ENCODE measurements around the gene PLRG1.

Gene PLRG1

GRCh38 chr4:154590329-154591006, 40.3 kb upstream of the PLRG1 start, which contains the start of gene FGA:
Gene FGA (minus strand): TSS chr4:154590742. CDS start chr4:154590687, 55 bp downstream.
- no peak for DNase-seq (ENCODE audit: extremely low read depth, low read depth)
- no peak for TF ChIP-seq CTCF (IDR thresholded peaks at IDR 0.05; ENCODE audit: low read depth, low read length, missing control alignments)
- no peak within 1 kb of the TSS for H3K4me3 ChIP-seq (replicated peaks; ENCODE audit: low read depth, low read length)

- DNase-seq (ENCODE audit: extremely low read depth, low read depth) = no peak
- TF ChIP-seq CTCF (IDR thresholded peaks at IDR 0.05; ENCODE audit: low read depth, low read length, missing control alignments) = no peak
- H3K4me3 ChIP-seq (replicated peaks; ENCODE audit: low read depth, low read length) = no peak overlapping the region
These were observed 39.3 kb upstream of the PLRG1 start for GRCh38 chr4:154589296-154590197.

GRCh38 chr4:154588198-154588597, 38.0 kb upstream of the PLRG1 start:
- no peak for TF ChIP-seq CTCF (IDR thresholded peaks at IDR 0.05; ENCODE audit: low read depth, low read length, missing control alignments)
- DNase-seq (ENCODE audit: extremely low read depth, low read depth) = no peak
- no peak overlapping the region for H3K4me3 ChIP-seq (replicated peaks; ENCODE audit: low read depth, low read length)

GRCh38 chr4:154586296-154587033, 36.3 kb upstream of the PLRG1 start:
- H3K4me3 ChIP-seq (replicated peaks; ENCODE audit: low read depth, low read length) = no peak overlapping the region
- TF ChIP-seq CTCF (IDR thresholded peaks at IDR 0.05; ENCODE audit: low read depth, low read length, missing control alignments) = no peak
- no peak for DNase-seq (ENCODE audit: extremely low read depth, low read depth)

GRCh38 chr4:154585369-154586018, 35.3 kb upstream of the PLRG1 start:
- DNase-seq (ENCODE audit: extremely low read depth, low read depth) = no peak
- TF ChIP-seq CTCF (IDR thresholded peaks at IDR 0.05; ENCODE audit: low read depth, low read length, missing control alignments) = no peak
- H3K4me3 ChIP-seq (replicated peaks; ENCODE audit: low read depth, low read length) = no peak overlapping the region

- no peak overlapping the region for H3K4me3 ChIP-seq (replicated peaks; ENCODE audit: low read depth, low read length)
- no peak for DNase-seq (ENCODE audit: extremely low read depth, low read depth)
- TF ChIP-seq CTCF (IDR thresholded peaks at IDR 0.05; ENCODE audit: low read depth, low read length, missing control alignments) = no peak
These were observed 34.1 kb upstream of the PLRG1 start for GRCh38 chr4:154584259-154584658.

Measured in HFF-Myc (cell line).